ENCODE data around the gene CCDC185. TPM values are rescaled to one million over a fixed set of nuclear protein-coding genes. Genes with fewer than 3 reads are reported as not detected.
A peak's percentile ranks its signal among the peaks of the same experiment; 100 is the strongest.

CCDC185 gene
- not detected for total RNA-seq
- not detected for polyA plus RNA-seq

GRCh38 chr1:223393275-223394214 is at the start of gene CCDC185:
Gene CCDC185 (plus strand): TSS chr1:223393415. CDS start chr1:223393476, 61 bp downstream.
- Histone ChIP-seq H3K27me3 (ENCODE audit: control insufficient read depth in 4 of 4, insufficient read depth in 4 of 4, low read length in 3 of 4) (peaks cover 0 to 3% (median 0%) of the 10 kb centered on the region in 4 donors), H3K27ac (ENCODE audit: low read depth in 1 of 2, low read length in 2 of 2) (no peak within 1 kb of the TSS), H3K4me3 (ENCODE audit: low read depth in 1 of 3, low read length in 3 of 3) (peak within 1 kb of the TSS in 1 of 3 donors; percentile 40), H3K9ac (ENCODE audit: low read depth in 1 of 2, low read length in 2 of 2) (no peak within 1 kb of the TSS), H3K4me1 (ENCODE audit: control insufficient read depth in 4 of 4, insufficient read depth in 4 of 4, low read length in 3 of 4) (peaks cover 0 to 5% (median 3%) of the 10 kb centered on the region in 4 donors), H3K9me3 (ENCODE audit: control insufficient read depth in 4 of 4, low read length in 3 of 4) (peaks cover 0 to 3% (median 0%) of the 10 kb centered on the region in 4 donors), H3K36me3 (ENCODE audit: control insufficient read depth in 4 of 4, insufficient read depth in 3 of 4, low read depth in 1 of 4, low read length in 3 of 4) (no peaks in the 10 kb centered on the region)
- no peak for TF ChIP-seq RAD21 (IDR thresholded peaks at IDR 0.05)
- no peak for TF ChIP-seq SP1 (IDR thresholded peaks at IDR 0.05)
- TF ChIP-seq TAF1 (conservative IDR thresholded peaks at IDR 0.05) = no peak
- no peak for TF ChIP-seq FOXA1 (IDR thresholded peaks at IDR 0.05)
- TF ChIP-seq GABPA (IDR thresholded peaks at IDR 0.05 in 1 of 2, conservative IDR thresholded peaks at IDR 0.05 in 1 of 2) = no peak
- 39% methylated on average over 73 of the region's 73 CpGs for WGBS
- DNase-seq (ENCODE audit: low spot score) = no peak

GRCh38 chr1:223343692-223344091 is 49.5 kb upstream of the CCDC185 start:
- no peak for TF ChIP-seq JUND (IDR thresholded peaks at IDR 0.05)
- TF ChIP-seq GABPA (IDR thresholded peaks at IDR 0.05 in 1 of 2, conservative IDR thresholded peaks at IDR 0.05 in 1 of 2) = no peak
- no peak for TF ChIP-seq ZBTB33 (IDR thresholded peaks at IDR 0.05)
- TF ChIP-seq NR2F2 (IDR thresholded peaks at IDR 0.05) = peak; percentile 84

GRCh38 chr1:223344491-223344890 is 48.7 kb upstream of the CCDC185 start:
- no peaks in the 10 kb centered on the region for H3K27me3 ChIP-seq (ENCODE audit: control insufficient read depth in 4 of 4, insufficient read depth in 4 of 4, low read length in 3 of 4)
- no peak overlapping the region for H3K9ac ChIP-seq (ENCODE audit: low read depth in 1 of 2, low read length in 2 of 2)
- peak; percentile 40 for TF ChIP-seq NR2F2 (IDR thresholded peaks at IDR 0.05)
- no peak for TF ChIP-seq SP1 (IDR thresholded peaks at IDR 0.05)
- TF ChIP-seq MAX (IDR thresholded peaks at IDR 0.05) = no peak
- TF ChIP-seq ATF3 (IDR thresholded peaks at IDR 0.05) = no peak
- TF ChIP-seq FOXA1 (IDR thresholded peaks at IDR 0.05) = no peak
- H3K4me1 ChIP-seq (ENCODE audit: control insufficient read depth in 4 of 4, insufficient read depth in 4 of 4, low read length in 3 of 4) = no peaks in the 10 kb centered on the region
- DNase-seq (ENCODE audit: low spot score) = no peak
- H3K9me3 ChIP-seq (ENCODE audit: control insufficient read depth in 4 of 4, low read length in 3 of 4) = no peaks in the 10 kb centered on the region
- no peak overlapping the region for H3K27ac ChIP-seq (ENCODE audit: low read depth in 1 of 2, low read length in 2 of 2)
- no peaks in the 10 kb centered on the region for H3K36me3 ChIP-seq (ENCODE audit: control insufficient read depth in 4 of 4, insufficient read depth in 3 of 4, low read depth in 1 of 4, low read length in 3 of 4)
- no peak overlapping the region for H3K4me3 ChIP-seq (ENCODE audit: low read depth in 1 of 3, low read length in 3 of 3)
- WGBS = 64% methylated on average over 6 of the region's 6 CpGs

More at GRCh38 chr1:223343692-223344091, 49.5 kb upstream of the CCDC185 start:
- Histone ChIP-seq H3K27ac (ENCODE audit: low read depth in 1 of 2, low read length in 2 of 2) (no peak overlapping the region), H3K36me3 (ENCODE audit: control insufficient read depth in 4 of 4, insufficient read depth in 3 of 4, low read depth in 1 of 4, low read length in 3 of 4) (no peaks in the 10 kb centered on the region), H3K4me3 (ENCODE audit: low read depth in 1 of 3, low read length in 3 of 3) (no peak overlapping the region), H3K9ac (ENCODE audit: low read depth in 1 of 2, low read length in 2 of 2) (no peak overlapping the region), H3K27me3 (ENCODE audit: control insufficient read depth in 4 of 4, insufficient read depth in 4 of 4, low read length in 3 of 4) (no peaks in the 10 kb centered on the region), H3K4me1 (ENCODE audit: control insufficient read depth in 4 of 4, insufficient read depth in 4 of 4, low read length in 3 of 4) (no peaks in the 10 kb centered on the region), H3K9me3 (ENCODE audit: control insufficient read depth in 4 of 4, low read length in 3 of 4) (no peaks in the 10 kb centered on the region)
- 28% methylated on average over 3 of the region's 3 CpGs for WGBS
- DNase-seq (ENCODE audit: low spot score) = no peak

All from liver (tissue), 9 donors.